HG02623 (cell line): ENCODE measurements around the gene INPP5F.
A peak's percentile ranks its signal among the peaks of the same experiment; 100 is the strongest.
"Not testable (repeated sequence)": the region's sequence is repeated elsewhere in the genome, so short reads cannot be mapped to it uniquely, and the experiment has no call there.

Experiments
- ATAC-seq: cut with Tn5 transposase; IDR thresholded peaks from one replicate; pipeline ENCODE4 v1.9.1; 2021; ENCODE audit warnings: moderate library complexity; ENCODE audit not compliant: unreplicated experiment

INPP5F gene

GRCh38 chr10:119775529-119775928 is 49.7 kb downstream of the INPP5F start:
- ATAC-seq, result no peak

DNA sequence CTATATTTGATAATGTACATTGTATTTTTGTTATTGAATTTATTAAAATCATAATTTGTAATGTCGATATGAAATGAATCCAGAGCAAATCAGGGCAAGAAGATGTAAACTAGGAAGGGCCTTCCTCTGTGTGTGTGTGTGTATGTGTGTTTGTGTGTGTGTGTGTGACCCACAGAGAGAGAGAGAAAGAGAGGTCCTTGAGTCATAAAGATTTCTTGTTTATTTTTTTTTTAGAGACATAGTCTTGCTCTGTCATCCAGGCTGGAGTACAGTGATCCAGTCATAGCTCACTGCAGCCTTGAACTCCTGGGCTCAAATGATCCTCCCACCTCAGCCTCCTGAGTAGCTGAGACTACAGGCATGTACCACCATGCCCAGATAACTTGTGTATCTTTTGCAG is 50.7 kb downstream of the INPP5F start:
- no peak for ATAC-seq

GRCh38 chr10:119777686-119778085 is 51.8 kb downstream of the INPP5F start:
- ATAC-seq, result no peak

GRCh38 chr10:119778776-119779445 is 53.1 kb downstream of the INPP5F start:
- no peak for ATAC-seq

DNA sequence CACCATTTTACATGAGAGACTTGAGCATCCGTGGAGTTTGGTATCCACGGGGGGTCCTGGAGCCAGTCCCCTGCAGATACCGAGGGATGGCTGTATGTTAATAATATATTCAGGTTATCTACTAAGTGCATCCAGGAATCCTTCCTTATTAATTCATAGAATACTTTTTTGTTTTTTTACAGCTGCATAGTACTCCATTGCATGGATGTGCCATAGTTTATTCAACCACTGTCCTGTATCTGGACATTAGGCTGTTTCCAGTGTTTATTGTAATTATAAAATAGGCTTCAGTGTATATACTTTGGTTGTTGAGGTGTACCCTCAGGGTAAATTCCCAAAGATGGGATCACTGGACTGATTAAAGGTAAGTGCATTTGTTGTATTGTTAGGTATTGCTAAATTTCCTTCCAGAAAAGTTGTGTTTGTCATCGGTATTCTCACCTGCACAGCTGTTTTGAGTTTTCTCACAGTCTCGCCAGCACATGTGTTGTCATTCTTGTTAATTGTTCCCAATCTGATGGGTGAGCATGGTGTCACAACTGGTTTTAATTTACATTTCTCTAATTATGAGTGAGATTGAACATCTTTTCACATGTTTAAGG is 55.1 kb downstream of the INPP5F start:
- ATAC-seq, result no peak

DNA sequence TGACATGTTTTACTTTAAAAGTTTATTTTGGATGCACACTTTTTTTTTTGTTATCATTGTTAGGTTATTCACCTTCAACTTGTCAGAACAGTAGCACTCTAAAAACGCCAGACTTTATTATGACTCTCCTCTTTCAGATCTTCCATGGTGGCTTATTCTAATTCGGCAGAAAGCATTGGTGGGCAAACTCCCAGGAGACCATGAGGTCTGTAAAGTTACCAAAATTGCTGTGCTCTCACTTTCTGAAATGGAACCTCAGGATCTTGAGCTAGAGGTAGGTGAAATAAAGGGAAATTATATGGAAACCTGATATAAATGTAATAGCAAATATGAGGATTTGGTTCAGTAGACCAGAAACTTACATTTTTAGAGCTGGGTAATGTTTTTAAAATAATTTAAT is 55.6 kb downstream of the INPP5F start:
- ATAC-seq, result no peak

GRCh38 chr10:119782981-119783664 is 57.3 kb downstream of the INPP5F start:
- no peak for ATAC-seq

- no peak for ATAC-seq
These were observed 57.8 kb downstream of the INPP5F start for GRCh38 chr10:119783665-119784027.

GRCh38 chr10:119784340-119785067 is 58.7 kb downstream of the INPP5F start:
- ATAC-seq, result peak; percentile 71

DNA sequence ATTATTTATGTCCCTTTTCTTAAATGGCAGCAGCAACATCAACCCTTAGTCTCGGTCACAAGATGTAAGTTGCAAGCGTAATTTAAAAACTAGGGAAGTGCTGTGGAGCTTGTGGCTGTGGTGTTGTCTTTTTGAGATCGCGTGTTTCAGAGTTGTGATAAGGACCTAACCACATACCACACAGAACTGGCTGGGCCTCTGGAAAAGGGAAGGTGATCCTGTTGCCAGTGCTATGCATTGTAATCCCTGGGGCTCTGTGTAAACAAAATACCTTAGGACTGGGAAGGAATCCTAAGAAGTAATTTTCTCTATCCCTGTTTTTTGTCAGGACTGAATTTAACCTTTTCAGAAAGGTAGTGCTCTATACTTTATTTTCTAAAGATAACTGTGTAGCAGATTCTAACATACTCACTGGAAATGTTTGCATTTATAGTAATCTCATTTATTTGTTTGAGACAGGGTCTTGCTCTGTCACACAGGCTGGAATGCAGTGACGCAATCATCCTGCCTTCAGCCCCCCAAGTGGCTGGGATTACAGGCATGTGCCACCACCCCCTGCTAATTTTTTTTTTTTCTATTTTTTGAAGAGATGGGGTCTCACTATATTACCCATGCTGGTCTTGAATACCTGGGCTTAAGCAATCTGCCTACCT is 60.4 kb downstream of the INPP5F start:
- no peak for ATAC-seq

DNA sequence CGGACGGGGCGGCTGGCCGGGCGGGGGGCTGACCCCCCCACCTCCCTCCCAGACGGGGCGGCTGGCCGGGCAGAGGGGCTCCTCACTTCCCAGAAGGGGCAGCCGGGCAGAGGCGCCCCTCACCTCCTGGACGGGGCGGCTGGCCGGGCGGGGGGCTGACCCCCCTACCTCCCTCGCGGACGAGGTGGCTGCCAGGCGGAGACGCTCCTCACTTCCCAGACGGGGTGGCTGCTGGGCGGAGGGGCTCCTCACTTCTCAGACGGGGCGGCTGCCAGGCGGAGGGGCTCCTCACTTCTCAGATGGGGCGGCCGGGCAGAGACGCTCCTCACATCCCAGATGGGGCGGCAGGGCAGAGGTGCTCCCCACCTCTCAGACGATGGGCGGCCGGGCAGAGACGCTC is 69.3 kb downstream of the INPP5F start:
- not testable (repeated sequence) for ATAC-seq

DNA sequence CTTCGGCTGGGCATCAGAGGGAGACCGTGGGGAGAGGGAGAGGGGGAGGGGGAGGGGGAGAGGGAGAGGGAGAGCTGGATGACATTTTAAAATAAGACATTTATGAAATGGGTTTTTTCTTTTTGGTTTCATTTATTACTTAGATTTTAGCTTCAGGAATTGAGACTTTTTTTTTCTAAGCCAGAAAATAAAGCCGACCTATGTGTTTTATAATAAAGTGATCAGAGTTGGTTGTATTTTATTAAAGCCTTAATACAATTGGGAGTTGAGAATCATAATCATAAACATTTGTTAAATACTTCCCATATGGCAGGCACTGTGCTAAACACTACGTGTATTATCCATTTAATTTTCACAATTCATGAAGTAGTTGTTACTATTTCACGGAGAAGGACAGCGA is 70.2 kb downstream of the INPP5F start:
- no peak for ATAC-seq

GRCh38 chr10:119801176-119801575 is 75.3 kb downstream of the INPP5F start:
- no peak for ATAC-seq

DNA sequence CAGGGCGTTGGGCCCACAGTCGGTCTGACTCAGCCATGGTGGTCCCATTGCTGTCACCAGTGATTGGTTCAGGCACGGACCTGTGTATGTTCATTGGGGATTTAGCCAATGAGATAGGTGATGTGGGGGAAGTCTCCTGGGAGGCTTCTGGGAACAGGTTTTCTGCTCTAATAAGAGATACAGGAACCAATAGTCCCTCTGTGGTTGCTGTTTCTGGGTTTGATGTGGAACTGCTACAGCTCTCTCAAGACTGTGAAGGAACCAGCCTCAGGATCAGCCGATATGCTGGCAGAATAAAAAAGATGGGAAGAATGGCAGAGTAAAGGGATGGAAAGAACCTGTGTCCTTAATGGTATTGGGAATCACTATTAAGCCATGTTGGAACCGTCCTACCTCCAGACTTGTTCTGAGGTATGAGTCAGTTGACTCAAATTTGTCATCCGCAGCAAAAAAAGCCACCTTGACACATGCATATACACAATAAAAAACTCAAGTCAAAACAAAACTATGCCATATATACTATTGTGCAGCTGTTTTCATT is 76.2 kb downstream of the INPP5F start:
- no peak for ATAC-seq

DNA sequence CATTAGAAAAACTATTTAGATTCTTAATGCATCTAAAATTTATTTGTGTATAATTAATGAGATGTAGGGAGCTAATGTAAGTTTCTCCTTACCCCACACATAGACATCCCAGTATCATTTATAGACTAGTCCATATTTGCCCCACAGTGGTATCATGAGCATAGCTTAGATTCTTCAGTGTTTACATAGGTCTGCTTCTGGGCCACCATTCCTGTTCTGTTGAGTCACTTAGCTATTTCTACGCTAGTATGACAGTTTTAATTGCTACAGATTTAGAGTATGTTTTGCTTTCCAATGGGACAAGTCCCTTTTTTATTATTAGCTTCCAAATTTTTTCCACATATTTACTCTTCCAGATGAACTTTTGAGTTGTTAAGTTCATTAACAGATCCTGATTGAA is 77.4 kb downstream of the INPP5F start:
- no peak for ATAC-seq

DNA sequence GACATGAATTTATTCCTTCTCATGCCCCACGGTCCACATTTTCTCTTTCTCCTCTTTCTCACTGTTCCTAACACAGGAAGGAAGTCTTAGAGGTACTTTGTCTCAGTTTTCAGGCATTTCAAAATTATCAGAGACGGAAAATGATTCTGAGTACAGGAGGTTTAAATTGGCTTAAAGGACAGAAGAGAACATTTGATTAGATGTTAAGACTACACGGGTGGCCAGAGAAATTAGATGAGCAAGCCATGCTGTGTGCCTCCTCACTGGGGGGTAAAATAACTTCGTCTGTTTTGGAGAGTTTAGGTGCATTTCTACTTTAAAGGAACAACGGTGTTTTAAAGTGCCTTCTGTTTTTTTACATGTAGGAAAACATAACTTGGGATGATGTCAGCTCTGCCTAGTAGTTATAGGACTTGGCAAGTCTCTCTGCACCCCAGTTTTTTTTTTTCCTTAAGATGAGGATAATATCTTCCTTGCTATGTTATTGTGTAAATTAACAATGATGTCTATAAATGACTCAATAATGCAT is 79.9 kb downstream of the INPP5F start:
- no peak for ATAC-seq

GRCh38 chr10:119806334-119807130 is 80.7 kb downstream of the INPP5F start:
- no peak for ATAC-seq

DNA sequence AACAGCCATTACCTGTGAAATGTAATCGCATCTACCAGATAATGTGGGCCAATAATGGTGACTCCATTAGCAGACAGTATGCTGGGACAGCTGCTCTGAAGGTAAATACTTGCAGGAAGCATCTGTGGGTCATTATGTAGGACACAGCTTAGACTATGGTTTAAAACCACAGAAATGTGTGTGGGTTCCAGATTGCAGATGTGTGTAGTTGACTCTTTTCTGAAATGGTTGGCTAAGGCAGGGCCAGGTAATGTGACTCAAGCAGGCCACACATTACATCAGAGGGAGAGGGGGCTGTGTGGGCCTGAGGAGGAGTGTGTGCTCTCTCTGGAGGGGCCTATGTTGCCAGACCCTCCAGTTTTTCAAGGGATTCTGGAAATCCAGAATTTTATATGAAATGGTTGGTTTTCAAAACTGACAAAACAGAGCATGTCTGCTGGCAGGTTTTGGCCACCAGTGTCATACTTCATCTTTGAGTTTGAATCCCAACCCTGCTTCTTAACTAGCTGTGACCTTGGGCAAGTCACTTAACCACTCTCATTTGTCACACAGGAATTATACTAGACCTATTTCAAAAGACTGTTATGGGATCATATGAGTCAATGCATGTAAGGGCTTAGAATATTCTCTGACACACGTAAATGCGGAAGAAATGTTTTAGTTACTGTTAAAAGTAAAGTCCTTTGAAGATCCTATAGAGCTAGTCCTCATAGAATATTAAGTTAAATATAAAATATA is 82.3 kb downstream of the INPP5F start:
- ATAC-seq, result peak; percentile 48

DNA sequence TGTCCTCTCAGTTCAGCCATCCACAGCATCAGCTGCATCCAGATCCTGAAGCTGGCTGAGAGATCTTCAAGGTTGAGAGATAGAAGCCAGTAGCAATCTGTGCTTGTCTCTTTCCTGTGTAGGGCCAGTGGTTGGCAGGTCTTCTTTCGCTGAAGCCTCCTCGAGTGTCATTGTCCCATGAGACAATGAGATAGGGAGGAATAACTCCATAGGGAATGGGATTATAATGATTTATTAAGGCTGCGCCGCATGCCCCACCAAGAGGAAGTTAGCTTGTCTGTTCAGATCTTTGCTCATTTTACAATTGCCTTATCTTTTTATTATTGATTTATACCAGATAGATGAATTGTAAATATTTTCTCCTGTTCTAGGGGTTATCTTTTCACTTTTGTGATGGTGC is 85.3 kb downstream of the INPP5F start:
- no peak for ATAC-seq
